GM18873 (cell line): ENCODE measurements around the gene NCAPD3.
"Not testable (repeated sequence)": the region's sequence is repeated elsewhere in the genome, so short reads cannot be mapped to it uniquely, and the experiment has no call there.

Source experiments
- ATAC-seq: cut with Tn5 transposase; IDR thresholded peaks from one replicate; pipeline ENCODE4 v1.9.1; 2021; ENCODE audit warnings: mild to moderate bottlenecking, moderate library complexity, moderate number of reproducible peaks; ENCODE audit not compliant: unreplicated experiment, low FRiP score

The NCAPD3 gene

DNA sequence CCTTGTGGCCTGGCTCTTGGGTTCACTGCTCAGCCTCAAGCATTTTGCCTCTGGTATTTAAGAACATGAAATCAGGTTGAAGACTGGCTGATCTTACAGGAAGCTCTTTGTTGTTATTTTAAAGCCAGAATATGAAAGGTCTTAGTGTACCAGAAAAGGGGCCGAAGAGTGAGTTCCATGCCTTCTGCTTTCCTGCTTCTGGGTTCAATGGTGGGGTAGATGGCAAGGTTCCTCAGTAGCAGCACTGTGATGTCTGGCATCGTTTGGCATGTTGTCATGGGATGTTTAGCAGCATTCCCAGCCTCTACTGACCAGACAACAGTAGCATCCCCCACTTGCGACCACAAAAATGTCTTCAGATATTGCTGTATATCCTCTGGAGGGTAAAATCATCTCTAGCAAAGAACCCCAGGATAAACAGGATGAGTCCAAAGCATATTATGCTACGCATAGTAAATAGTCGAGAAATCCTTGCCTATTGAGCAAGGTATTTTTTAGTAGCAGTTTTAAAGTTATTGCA lies 3.1 kb upstream of the NCAPD3 start:
- ATAC-seq: no peak

DNA sequence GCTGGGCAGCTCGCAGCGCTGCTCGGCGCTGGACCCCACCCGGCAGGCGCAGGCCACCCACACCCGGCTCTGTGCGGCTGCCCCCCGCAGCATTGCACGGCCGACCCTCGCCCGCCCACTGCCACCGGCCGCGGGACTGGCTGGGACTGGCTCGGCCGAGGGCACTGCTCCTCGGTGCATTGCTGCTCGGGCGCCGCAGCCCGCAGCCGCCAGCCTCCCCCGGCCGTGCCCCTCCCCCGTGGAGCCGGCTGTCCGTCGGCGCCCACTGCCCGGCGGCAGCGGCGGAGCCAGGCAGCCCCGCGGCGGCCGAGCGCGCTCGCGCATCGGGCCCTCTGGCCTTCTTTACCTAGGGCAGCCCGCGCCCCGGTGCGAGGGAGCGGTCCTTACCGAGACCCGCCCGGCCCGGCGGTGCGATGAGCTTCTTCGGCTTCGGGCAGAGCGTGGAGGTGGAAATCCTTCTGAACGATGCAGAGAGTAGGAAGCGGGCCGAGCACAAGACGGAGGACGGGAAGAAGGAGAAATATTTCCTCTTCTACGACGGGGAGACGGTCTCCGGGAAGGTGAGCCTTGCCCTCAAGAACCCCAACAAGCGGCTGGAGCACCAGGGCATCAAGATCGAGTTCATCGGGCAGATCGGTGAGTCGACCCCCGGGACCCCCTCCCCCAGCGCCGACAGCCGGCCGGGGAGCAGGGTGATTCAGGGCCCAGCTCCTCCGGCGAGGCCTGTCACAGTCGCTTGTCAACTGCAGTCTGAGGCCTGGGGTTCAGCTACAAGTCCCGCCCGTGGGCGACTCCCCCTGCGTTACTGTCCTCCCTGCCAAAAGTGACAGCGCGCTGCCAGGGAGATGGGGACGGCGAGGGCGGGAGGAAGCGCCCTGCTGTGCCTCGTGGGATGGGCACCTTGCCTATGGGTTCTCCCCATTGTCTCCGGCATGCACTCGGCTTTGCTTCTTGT lies 1.2 kb upstream of the NCAPD3 start:
- peak; percentile 14 for ATAC-seq

DNA sequence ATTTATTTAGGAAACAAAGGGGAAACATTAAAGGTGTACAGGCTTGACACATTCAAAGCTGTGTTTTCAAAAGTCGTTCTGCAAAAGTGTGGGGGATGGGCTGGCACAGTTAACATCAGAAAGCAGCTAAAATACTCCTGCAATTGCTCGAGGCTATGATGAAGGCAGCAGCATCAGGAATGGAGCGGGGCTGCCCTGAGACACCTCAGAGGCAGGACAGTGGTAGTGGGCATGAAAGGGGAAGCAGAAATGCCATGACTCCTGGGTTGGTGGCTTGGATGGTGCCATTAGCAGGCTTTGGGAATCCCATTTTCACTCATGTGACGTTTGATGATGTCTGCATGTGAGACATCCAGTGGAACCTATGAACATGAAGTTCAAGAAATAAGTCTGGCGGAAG lies 646 bp downstream of the NCAPD3 start:
- ATAC-seq: no peak

DNA sequence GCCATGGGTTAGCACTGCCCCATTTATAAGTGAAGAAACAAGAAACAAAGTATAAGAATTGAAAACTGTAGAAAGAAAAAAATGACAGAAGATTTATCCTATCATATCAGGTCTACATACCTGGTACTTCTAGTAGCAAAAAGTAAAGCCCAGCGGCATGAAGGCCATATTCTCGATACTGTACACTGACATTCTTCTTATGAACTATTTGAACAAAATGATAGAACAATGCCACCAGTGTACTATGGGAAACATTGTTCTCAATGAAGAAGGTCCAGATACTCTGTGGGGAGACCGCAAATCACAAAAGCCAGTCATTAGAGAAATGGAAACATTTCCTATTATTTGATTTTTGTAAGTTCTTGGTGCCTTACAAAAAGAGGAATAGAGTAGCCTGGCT lies 7.0 kb downstream of the NCAPD3 start:
- no peak for ATAC-seq

DNA sequence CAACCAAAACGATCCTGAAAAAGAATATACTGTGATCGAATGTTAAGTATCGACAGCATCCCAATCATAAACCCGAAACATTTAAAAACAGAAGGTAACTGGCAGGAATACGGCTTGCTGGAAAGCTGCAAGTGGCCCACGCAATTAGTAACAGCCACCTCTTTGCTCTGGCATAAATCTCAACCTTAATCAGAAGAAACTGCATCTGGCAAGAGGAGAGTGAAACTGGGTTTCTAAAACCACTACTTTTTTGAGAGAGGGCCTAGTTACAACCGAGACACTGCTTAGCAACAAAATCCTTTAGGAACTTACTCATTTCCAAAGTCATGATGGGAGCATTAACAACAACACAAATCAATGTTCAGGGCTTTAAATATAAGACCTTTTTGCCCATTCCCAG lies 7.9 kb downstream of the NCAPD3 start:
- ATAC-seq: no peak

DNA sequence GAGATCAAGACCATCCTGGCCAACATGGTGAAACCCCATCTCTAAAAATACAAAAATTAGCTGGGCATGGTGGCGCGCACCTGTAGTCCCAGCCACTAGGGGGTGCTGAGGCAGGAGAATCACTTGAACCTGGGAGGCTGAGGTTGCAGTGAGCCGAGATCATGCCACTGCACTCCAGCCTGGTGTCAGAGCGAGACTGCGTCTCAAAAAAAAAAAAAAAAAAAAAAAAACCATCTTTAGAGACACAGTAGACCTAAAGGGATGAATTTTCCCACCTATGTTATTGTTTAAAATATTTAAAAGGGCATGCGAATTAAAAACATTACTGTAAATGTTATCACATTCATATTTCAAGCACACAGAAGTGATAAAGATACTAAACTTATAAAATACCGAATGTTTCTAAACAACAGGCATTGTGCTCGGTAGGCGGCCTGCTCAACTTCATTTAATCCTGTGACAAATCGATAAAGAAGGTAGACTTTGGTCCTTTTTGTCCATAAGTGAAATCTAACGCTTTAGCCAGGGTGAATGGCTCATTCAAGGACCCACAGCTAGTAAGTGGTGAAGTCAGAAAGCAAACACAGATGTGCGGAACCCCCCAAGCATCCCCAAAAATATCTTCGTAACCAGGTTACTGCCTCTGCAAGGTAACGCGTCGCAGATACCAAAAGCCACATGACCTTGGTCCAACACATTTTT lies 16.1 kb downstream of the NCAPD3 start:
- ATAC-seq: no peak

DNA sequence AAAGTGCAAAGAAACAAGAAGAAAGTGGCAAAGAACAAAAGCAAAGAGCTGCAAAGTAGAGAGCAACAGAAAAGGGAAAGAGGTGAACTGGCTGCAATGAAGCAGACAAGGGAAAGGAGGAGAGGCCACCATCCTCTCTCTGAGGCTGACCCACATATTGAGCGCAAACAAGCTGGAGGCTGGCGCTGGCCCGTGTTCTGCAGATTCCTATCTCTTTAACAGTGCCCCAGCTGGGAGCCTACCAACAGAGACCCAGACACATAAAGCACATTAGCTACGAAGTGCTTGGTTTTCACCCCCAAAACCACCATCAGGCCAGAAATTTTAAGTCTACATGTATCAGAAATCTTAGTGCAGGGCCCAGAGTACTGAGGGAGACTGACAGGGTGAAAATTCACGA lies 17.6 kb downstream of the NCAPD3 start:
- ATAC-seq: no peak

DNA sequence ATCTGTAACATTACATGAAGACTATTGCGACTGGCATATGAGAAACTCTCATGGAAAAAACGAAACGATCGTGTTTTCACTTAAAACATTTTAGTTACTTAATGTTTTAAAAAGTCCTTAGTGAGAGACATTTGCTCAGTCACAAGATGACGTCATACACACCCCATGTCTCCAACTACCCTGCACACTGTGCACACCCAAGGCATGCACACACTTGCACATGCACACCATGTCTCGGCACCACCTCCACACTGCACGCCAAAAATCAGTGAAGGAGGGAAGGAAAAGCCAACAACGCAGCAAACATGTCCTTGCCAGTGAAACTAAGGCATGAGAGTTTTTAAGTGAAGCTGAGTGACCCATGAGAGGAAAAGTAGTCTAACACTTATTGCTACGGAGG lies 18.0 kb downstream of the NCAPD3 start:
- no peak for ATAC-seq

DNA sequence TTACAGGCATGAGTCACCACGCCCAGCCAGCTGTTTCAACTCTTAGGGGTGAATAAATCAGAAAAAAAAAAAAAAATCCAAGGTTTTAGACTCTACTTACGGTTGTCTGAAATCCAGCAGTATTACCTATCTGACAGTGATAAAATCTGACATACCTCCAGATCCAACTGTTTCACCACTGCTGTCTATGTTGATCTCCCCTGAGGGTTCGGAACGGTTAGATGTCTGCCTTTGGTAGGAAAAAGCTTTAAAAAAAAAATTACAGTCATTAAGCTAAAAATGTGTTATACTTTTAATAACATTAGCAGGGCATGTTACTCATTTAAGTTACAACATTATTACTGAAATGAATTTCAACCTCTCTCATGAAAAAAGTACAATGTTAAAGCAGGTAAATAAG lies 21.1 kb downstream of the NCAPD3 start:
- no peak for ATAC-seq

DNA sequence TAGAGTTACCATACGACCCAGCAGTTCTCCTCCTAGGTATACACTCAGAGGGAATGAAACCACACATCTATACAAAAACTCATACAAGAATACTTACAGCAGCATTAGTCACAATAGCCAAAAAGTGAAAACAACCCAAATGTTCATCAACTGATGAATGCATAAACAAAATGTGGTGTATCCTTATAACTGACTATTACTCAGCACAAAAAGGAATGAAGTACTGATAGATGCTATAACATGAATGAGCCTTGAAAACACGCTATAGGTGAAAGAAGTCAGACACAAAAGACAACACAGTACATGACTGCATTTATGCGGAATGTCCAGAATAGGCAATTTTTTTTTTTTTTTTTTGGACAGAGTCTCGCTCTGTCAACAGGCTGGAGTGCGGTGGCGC lies 23.1 kb downstream of the NCAPD3 start:
- ATAC-seq: no peak

DNA sequence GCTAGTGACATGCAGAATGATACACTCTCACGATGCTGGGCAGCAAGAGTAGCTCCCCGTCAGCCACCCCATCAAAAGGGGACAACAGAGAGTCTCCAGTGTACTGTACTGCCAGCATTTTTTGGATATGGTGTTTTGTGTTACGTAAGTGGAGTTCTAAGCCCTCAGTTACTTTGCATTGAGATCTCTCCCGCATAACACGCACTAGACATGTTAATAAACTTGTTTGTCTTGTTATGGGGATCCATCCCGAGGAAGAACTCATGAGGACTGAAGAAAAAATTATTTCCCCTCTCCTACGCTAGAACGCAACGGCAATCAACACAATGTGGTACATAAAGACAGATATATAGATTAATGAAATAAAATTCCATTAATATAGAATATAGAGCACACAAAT lies 24.2 kb downstream of the NCAPD3 start:
- no peak for ATAC-seq

DNA sequence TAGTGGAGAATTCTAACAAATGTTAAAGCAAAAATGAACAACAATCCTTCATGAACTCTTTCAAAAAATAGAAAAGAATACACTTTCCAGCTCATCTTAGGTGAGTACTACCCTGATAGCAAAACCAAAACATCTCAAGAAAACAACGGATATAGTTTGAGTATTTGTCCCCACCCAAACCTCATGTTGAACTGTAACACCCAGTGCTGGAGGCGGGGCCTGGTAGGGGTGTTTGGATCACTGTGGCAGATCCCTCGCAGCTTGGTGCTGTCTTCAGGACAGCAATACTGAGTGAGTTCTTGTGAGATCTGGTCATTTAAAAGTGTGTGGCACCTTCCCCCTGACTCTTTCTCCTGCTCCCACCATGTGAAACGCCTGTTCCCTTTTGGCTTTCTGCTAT lies 27.0 kb downstream of the NCAPD3 start:
- no peak for ATAC-seq

DNA sequence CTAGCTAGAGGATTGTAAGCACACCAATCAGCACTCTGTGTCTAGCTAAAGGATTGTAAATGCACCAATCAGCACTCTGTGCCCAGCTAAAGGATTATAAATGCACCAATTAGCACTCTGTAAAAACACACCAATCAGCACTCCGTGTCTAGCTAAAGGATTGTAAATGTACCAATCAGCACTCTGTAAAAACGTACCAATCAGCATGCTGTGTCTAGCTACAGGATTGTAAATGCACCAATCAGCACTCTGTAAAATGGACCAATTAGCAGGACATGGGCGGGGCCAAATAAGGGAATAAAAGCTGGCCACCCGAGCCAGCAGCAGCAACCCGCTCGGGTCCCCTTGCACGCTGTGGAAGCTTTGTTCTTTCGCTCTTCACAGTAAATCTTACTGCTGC lies 35.7 kb downstream of the NCAPD3 start:
- not testable (repeated sequence) for ATAC-seq

DNA sequence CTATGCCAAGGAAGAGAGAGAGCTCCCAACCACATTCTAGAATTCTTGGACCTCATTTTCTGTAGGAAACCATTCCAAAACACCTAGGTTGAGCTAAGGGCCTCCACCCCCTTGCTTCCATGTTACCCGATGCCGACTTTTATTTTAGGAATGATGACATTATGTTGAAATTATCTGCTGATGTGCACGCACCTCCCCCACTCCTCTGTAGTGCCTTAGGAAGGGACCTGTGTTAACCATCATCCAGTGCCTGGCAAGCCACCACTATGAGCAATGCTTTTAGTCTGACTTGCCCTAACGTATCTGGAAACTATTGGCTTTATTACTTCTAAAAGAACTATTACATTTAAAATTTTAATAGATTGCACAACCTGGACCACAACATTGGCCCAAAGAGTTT lies 42.1 kb downstream of the NCAPD3 start:
- ATAC-seq: no peak

DNA sequence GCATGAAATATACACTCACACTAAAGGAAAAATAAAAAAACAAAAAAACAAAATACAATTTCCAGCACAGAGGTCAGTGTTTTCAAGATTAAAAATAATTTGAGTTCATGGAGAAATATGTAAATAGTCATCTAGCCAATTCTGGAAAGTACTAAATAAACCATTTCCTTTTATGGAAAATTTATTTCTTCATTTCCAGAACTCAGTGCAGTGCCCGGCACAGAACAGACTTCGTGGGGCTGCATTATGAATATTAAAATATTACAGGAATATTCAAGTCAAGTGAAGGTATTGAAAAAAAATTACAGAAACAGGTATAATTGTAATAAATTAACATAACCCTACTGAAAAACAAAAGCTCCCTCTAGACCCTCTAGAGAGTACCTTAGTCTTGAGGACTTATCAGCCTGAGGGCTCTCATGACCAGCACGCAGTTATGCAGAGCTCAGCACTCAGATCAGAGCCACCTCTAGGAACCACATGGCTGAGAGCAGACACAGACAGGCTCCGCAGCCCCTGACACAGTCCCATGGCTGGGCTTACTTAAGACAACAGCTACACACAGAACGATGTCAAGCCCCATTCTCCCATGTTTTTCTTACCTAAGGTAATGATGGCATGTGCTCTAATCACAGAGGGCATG lies 45.6 kb downstream of the NCAPD3 start:
- ATAC-seq: no peak

DNA sequence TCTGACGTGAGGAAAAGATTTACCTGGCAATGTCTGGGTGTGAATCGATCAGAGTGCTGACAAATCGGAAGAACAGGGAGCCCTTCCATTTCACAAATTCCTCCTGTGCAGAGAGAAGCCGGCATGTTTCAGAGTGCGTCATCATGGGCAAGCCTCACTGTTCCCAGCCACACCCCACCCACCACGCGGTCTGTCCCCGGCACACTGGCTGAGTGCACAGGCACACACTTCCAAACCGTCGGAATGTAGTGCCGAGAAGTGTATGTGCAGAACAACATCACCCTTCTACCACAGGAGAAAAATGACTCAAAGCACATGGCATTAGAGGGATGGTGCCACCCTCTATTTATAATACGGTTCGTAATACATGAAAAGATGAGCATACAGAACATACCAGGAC lies 47.5 kb downstream of the NCAPD3 start:
- no peak for ATAC-seq

DNA sequence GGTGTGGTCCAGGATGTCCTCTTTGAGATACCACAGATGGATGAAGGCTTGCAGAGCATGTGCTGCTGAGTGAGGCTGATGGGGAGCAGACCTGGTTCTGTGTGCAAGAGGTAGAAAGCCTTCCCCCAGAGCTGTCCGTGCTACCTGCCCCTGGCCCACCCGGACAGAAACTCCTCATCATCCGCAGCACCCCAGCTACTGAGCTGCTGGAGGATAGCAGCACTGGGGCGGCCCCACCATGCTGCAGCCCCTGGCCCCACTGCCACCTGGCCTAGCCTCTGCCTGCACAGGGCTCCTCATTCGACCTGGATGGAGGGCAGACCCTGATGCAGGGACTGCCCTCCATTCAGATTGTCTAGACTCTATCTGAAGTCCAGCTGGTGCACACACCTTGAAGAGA lies 50.5 kb downstream of the NCAPD3 start:
- ATAC-seq: no peak

DNA sequence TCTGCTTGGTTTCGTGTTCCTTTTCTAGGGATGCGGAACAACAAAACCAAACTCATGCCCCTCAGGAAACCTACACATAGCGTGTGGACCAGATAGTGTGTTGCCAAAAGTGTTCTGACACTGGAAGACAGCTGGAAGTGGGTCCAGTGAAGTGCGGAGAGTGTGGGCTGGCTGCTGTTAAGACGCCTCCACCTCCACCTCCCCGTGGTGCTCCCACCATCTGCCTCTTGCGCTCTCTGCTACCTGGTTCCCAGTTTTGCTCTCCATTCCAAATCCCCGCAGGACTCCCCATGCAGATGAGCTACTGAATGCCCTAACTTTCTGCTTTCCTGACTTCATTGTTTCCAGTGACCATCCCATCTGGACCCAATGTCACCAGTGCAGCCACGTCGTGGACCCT lies 51.8 kb downstream of the NCAPD3 start:
- ATAC-seq: no peak

DNA sequence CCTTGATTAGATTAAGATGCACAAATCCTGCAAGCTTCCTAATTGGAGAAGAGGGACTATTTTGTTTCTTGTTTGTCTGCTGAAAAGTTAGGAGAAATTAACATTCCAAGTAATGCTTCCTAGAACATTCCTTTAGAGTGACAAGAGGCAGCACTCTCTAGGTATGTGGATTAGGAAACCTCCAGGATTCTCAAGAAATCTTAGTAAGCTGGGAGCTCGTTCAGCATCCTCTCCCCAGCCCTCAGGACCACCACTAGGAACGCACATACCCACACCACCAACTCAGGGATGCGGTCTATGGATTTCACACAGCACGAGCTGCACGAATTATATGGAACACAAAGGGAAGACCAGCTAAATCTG lies 52.9 kb downstream of the NCAPD3 start:
- ATAC-seq: no peak

DNA sequence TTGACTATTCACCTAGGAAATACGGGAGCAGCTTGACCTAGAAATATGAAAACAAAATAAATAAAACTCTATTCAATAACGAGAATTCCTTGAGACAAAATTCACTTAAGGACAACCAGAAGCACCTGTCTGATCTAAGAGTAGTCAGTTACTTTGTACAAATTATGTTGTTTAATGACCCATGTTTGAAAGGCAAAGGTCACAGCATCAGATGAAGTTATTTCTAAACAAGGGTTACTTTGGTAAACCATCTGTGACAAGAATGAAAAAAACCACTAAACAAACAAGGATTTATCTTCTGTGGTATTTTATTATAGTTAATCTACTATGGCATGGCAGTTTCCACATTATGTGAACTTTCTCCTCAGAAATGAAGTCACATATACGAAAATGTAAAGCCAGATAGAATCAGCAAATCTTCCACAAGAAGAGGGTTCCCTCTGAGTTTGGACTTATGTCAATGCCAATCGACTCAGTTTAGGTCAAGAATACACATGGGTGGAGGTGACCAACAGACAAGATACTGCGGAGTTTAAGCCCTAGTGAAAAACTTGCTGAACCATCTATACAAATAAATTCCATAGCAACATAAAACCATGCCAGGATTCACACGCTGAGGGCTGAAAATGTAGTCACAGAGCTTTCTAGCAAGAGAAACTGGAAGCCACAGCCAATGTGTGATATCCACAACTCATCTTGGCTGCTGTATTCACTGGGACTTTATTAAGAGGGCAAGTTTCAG lies 53.4 kb downstream of the NCAPD3 start:
- ATAC-seq: no peak
